Uterus (tissue), 2 donors: Measurements from ENCODE around the gene RRP9.

Experiments used
- CTCF ChIP-seq, 4 experiments: fragments of 200-600 bp in 2 of 4; fragments of 450-650 bp in 2 of 4; sonication (generic) in 2 of 4; IDR thresholded peaks; one replicate each; pipeline ENCODE4 v1.5.1; 2016 to 2019; ENCODE audit warnings: antibody characterized with exemption in 4 of 4, mild to moderate bottlenecking in 2 of 4, moderate library complexity in 1 of 4
- POLR2A ChIP-seq, 2 donors: fragments of 450-650 bp; IDR thresholded peaks; one replicate each; pipeline ENCODE4 v1.6.1; 2016; ENCODE audit warnings: antibody characterized with exemption in 2 of 2, mild to moderate bottlenecking in 1 of 2, moderate library complexity in 1 of 2

- TF ChIP-seq POLR2A (IDR thresholded peaks at IDR 0.05): no peak
- no peak for TF ChIP-seq CTCF (IDR thresholded peaks at IDR 0.05)
Measured at GRCh38 chr3:51932471-51933370, 9.0 kb downstream of the RRP9 start.
